Activated B cell treated with CpG ODN at 0.5 μM for 24 hours (primary cell): Measurements from ENCODE around the gene LEPROT. TPM values are rescaled to one million over a fixed set of nuclear protein-coding genes. Genes with fewer than 3 reads are reported as not detected.

Experiments
- ATAC-seq: fragments of 200-7000 bp; cut with Tn5 transposase; one replicate; pipeline ENCODE4 v1.10.0; 2021; ENCODE audit warnings: low read depth, mild to moderate bottlenecking, moderate library complexity
- CTCF ChIA-PET: fragments of 350-600 bp; sonication (Branson Sonifier 250); formaldehyde crosslinking; loops from one replicate; lab custom pipeline; 2021; ENCODE audit warnings: antibody characterized with exemption; lab: Charles Lee
- POLR2A ChIA-PET: fragments of 350-600 bp; sonication (Branson Sonifier 250); formaldehyde crosslinking; loops from one replicate; lab custom pipeline; 2021; ENCODE audit warnings: antibody characterized with exemption; lab: Charles Lee
- DNase-seq: peaks from one replicate; pipeline ENCODE4 v3.0.0; 2022
- H3K27ac Mint-ChIP-seq: one replicate; pipeline ENCODE4 v1.8.0; 2020; ENCODE audit warnings: mixed read lengths
- H3K27me3 Mint-ChIP-seq: one replicate; pipeline ENCODE4 v1.8.0; 2021; ENCODE audit warnings: mixed read lengths
- H3K36me3 Mint-ChIP-seq: one replicate; pipeline ENCODE4 v1.8.0; 2021; ENCODE audit warnings: low read depth, mixed read lengths
- H3K4me1 Mint-ChIP-seq: one replicate; pipeline ENCODE4 v1.8.0; 2021; ENCODE audit warnings: mixed read lengths
- H3K4me3 Mint-ChIP-seq: one replicate; pipeline ENCODE4 v1.8.0; 2020; ENCODE audit warnings: mild to moderate bottlenecking, mixed read lengths
- H3K9me3 Mint-ChIP-seq: one replicate; pipeline ENCODE4 v1.8.0; 2020; ENCODE audit warnings: mixed read lengths
- intact Hi-C: fragments of 100-400 bp; cut with micrococcal nuclease; formaldehyde crosslinking; loops from one replicate; pipeline ENCODE4 v1.15.1; 2024
- total RNA-seq: library from RNA; stranded (reverse); gene quantifications from 2 replicates; pipeline ENCODE4 v1.2.3, GENCODE V29; 2022
- TF ChIP-seq, protein P1 (sequence below): fragments of 200-600 bp; IDR thresholded peaks from one replicate; pipeline ENCODE4 v1.8.0; 2022; ENCODE audit warnings: antibody characterized with exemption, mild to moderate bottlenecking

LEPROT gene
- total RNA-seq, 1 donor from 2014 or later = 15.4 TPM

DNA sequence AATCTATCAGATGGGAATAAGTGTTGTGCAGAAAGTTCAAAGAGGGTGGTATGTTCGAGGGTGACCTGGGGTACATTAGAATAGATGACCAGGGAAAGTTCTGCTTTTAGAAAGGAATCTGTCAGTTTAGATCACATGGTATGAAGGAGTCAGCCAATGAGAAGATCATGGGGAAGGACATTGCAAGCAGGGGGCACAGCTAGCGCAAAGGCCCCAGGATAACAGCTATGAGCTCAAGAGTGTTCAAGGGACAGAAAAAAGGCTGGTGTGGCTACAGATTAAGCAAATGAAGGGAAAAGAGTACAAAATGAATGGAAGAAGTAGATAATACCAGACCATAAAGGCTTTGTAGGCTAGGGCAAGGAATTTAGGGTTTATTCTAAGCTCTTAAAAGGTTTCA is 8.6 kb downstream of the LEPROT start:
- no peaks in the 10 kb centered on the region for H3K27me3 Mint-ChIP-seq
- no peak for DNase-seq
- no peak overlapping the region for H3K4me3 Mint-ChIP-seq
- H3K9me3 Mint-ChIP-seq = no peaks in the 10 kb centered on the region
- ChIA-PET CTCF (interaction anchor here (0.7 to 2.5 kb wide), 3 partner anchors 9 to 1017 kb away, joined by 3 to 9 read pairs (median 3); no protein-coding TSS in a partner anchor), POLR2A (no interaction called here)
- ATAC-seq = no peak
- H3K4me1 Mint-ChIP-seq = no peaks in the 10 kb centered on the region
- TF ChIP-seq, protein P1, sequence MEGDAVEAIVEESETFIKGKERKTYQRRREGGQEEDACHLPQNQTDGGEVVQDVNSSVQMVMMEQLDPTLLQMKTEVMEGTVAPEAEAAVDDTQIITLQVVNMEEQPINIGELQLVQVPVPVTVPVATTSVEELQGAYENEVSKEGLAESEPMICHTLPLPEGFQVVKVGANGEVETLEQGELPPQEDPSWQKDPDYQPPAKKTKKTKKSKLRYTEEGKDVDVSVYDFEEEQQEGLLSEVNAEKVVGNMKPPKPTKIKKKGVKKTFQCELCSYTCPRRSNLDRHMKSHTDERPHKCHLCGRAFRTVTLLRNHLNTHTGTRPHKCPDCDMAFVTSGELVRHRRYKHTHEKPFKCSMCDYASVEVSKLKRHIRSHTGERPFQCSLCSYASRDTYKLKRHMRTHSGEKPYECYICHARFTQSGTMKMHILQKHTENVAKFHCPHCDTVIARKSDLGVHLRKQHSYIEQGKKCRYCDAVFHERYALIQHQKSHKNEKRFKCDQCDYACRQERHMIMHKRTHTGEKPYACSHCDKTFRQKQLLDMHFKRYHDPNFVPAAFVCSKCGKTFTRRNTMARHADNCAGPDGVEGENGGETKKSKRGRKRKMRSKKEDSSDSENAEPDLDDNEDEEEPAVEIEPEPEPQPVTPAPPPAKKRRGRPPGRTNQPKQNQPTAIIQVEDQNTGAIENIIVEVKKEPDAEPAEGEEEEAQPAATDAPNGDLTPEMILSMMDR = no peak
- H3K27ac Mint-ChIP-seq = no peak overlapping the region
- peaks cover 39% of the 10 kb centered on the region for H3K36me3 Mint-ChIP-seq
- intact Hi-C loops = loop anchor here (2.0 to 10.0 kb wide), 4 partner anchors 526 to 1018 kb away; partner anchors contain the start of gene RAVER2

DNA sequence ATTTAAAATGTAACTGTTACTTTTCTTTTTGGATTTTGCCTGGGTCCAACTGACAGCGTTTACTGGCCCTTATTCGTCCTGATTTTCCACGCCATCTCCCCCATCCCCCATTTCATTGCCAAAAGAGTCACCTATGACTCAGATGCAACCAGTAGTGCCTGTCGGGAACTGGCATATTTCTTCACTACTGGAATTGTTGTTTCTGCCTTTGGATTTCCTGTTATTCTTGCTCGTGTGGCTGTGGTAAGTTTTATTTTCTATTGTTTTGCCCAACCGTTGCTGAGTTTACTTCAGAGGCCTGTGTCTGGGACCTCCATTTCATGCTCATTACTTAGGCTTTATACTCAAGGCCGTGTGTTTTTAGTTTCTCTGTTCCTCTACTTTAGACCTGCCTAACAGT is 9.3 kb downstream of the LEPROT start:
- DNase-seq = no peak
- TF ChIP-seq, protein P1 = no peak
- Mint-ChIP-seq H3K36me3 (peaks cover 39% of the 10 kb centered on the region), H3K9me3 (no peaks in the 10 kb centered on the region), H3K27ac (no peak overlapping the region), H3K4me3 (no peak overlapping the region), H3K4me1 (no peaks in the 10 kb centered on the region), H3K27me3 (no peaks in the 10 kb centered on the region)
- POLR2A ChIA-PET = no interaction called here
- no peak for ATAC-seq
- intact Hi-C loops = loop anchor here (2.0 to 10.0 kb wide), 5 partner anchors 525 to 1017 kb away; partner anchors contain the start of gene RAVER2
- CTCF ChIA-PET = interaction anchor here (1.4 to 2.7 kb wide), 3 partner anchors 10 to 1016 kb away, joined by 4 to 18 read pairs (median 9); partner anchors contain the start of genes LEPR and LEPROT

- ChIA-PET CTCF (interaction anchor here (0.6 to 2.7 kb wide), 8 partner anchors 9 to 1015 kb away, joined by 3 to 18 read pairs (median 4); partner anchors contain the start of genes LEPR and LEPROT), POLR2A (no interaction called here)
- ATAC-seq (no peak), DNase-seq (no peak)
- Mint-ChIP-seq H3K4me1 (no peaks in the 10 kb centered on the region), H3K9me3 (no peaks in the 10 kb centered on the region), H3K27me3 (no peaks in the 10 kb centered on the region), H3K36me3 (peaks cover 29% of the 10 kb centered on the region), H3K27ac (no peak overlapping the region), H3K4me3 (no peak overlapping the region)
- intact Hi-C loops = loop anchor here (1.0 to 5.0 kb wide), 2 partner anchors 256 to 811 kb away; no protein-coding TSS in a partner anchor
- TF ChIP-seq, protein P1 = no peak
Observed at GRCh38 chr1:65431111-65431705, 10.7 kb downstream of the LEPROT start.

- TF ChIP-seq, protein P1 = no peak
- no peak overlapping the region for H3K27ac Mint-ChIP-seq
- ChIA-PET CTCF (no interaction called here), POLR2A (no interaction called here)
- H3K36me3 Mint-ChIP-seq = peaks cover 20% of the 10 kb centered on the region
- H3K9me3 Mint-ChIP-seq = no peaks in the 10 kb centered on the region
- intact Hi-C loops = loop anchor here (5.0 kb wide), 1 partner anchor 809 kb away; no protein-coding TSS in a partner anchor
- no peaks in the 10 kb centered on the region for H3K27me3 Mint-ChIP-seq
- no peak for DNase-seq
- no peak for ATAC-seq
- H3K4me1 Mint-ChIP-seq = no peaks in the 10 kb centered on the region
- no peak overlapping the region for H3K4me3 Mint-ChIP-seq
Observed at GRCh38 chr1:65432918-65433317, 12.4 kb downstream of the LEPROT start.

GRCh38 chr1:65434255-65434654 is 13.8 kb downstream of the LEPROT start:
- Mint-ChIP-seq H3K36me3 (peaks cover 17% of the 10 kb centered on the region), H3K4me3 (no peak overlapping the region), H3K27ac (no peak overlapping the region), H3K4me1 (no peaks in the 10 kb centered on the region), H3K27me3 (no peaks in the 10 kb centered on the region), H3K9me3 (no peaks in the 10 kb centered on the region)
- ATAC-seq (no peak), DNase-seq (no peak)
- ChIA-PET POLR2A (no interaction called here), CTCF (interaction anchor here (1.4 kb wide), 1 partner anchor 14 kb away, joined by 3 read pairs; no protein-coding TSS in a partner anchor)
- intact Hi-C loops = loop anchor here (5.0 kb wide), 1 partner anchor 808 kb away; no protein-coding TSS in a partner anchor
- TF ChIP-seq, protein P1 = no peak
